NCI-H460 (cell line): Measurements from ENCODE around the gene CDC42EP5. TPM values are rescaled to one million over a fixed set of nuclear protein-coding genes. Genes with fewer than 3 reads are reported as not detected.
A peak's percentile ranks its signal among the peaks of the same experiment; 100 is the strongest.
"Not testable (repeated sequence)": the region's sequence is repeated elsewhere in the genome, so short reads cannot be mapped to it uniquely, and the experiment has no call there.

ENCODE experiments used
- DNase-seq: peaks from one replicate; pipeline ENCODE4 v3.0.0-alpha.2; 2016; ENCODE audit warnings: low read depth; ENCODE audit errors: extremely low read depth
- total RNA-seq: library from RNA; depleted of rRNA; stranded (reverse); fragments of >200 nt; shearing (Covaris generic); gene quantifications from 2 replicates; pipeline ENCODE4 v1.2.3, GENCODE V29; 2014

Gene CDC42EP5
- total RNA-seq, 1 experiment from 2014 or later = 0.17 TPM

GRCh38 chr19:54449701-54450069 is 23.4 kb downstream of the CDC42EP5 start:
- DNase-seq = no peak

DNA sequence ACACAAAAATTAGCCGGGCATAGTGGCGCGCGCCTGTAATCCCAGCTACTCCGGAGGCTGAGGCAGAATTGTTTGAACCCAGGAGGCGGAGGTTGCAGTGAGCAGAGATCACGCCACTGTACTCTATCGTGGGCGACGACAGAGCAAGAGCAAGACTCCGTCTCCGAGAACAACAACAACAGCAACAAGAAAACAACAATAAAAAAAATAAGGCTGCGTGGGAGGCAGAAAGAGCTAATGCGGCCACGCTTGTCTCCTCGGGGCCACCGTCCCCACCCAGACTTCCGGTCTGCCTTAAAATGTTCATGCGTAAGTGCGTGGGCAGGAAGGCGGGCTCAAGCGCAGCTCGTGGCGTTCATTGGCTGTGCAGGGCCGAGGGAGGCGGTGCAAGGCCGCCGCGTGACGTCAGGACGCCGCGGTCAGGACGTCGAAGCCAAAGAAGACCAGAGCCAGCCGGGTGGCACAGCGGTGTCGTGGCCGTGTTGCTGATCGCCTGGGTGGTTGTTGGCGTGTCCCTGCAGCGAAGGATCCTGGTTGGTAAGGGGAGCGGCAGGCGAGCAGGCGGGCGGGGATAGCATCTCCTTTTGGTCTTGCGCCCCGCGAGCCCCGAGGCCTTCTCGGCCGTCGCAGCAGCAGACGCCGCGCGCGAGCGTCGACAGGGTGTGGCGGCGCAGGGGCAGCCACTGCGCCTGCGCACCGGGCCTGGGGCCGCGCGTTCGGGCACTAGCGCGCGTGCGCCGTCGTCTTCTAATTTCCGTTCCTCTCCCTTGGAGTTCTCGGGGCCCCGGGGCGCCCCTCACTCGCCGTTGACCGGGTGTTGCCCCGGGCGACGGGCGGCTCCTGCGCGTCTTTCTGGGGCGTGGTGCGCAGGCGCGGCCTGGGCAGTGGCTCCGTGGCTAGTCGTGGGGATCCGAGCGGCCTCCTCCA is 24.1 kb downstream of the CDC42EP5 start, which contains the start of gene LENG8:
Gene LENG8, plus strand, starts transcription at position 426 of the 927 bp plus-strand sequence. CDS start 2,146 bp downstream, outside the sequence.
- DNase-seq = peak; percentile 93

DNA sequence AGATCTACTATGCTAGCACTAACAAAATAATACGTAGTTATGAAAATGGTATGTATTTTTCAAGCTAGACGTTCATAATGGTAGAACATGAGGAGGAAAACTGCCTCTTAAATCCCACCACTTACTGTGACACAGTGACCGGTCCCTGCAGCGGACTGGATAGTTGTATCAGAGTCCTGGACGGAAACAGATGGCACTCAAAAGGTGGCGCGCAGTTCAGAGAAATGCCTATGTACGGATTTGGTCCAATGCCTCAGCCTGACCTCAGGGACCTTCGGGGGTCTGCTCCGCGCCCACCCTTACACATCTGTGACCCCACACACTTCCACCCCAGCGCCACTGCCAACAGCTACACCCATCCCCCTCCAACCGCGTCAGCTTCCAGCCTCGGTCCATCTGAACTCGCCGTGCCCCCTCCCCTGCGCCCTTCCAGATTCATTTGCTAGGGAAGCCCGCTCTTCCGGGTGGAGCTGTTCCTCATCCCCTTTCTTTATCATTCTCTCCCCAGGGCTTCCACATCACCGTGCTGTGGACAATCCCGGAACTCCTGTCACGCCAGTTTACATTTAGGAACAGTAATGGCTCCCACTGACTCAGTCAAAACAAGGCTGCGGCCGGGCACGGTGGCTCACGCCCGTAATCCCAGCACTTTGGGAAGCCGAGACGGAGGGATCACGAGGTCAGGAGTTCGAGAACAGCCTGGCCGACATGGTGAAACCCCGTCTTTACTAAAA is 24.9 kb downstream of the CDC42EP5 start:
- no peak for DNase-seq

DNA sequence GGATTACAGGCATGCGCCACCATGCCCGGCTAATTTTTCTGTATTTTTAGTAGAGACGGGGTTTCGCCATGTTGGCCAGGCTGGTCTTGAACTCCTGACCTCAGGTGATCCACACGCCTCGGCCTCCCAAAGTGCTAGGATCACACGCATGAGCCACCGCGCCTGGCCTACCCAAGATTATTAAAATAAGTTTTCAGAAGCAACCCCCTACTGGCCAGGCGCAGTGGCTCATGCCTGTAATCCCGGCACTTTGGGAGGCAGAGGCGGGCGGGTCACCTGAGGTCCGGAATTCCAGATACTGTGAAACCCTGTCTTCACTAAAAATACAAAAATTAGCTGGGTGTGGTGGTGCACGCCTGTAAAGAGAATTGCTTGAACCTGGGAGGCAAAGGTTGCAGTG is 26.7 kb downstream of the CDC42EP5 start:
- not testable (repeated sequence) for DNase-seq

DNA sequence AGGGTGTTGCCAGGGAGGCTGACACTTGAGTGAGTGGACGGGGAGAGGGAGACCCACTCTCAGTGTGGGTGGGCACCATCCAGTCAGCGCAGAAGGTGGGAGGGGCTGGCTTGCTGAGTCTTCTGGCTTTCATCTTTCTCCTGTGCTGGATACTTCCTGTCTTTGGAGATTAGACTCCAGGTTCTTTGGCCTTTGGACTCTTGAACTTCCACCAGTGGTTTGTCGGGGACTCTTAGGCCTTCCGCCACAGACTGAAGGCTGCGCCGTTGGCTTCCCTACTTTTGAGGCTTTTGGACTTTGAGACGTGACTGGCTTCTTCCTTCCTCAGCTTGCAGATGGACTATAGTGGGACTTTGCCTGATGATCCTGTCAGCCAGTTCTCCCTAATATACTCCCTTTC is 28.4 kb downstream of the CDC42EP5 start:
- DNase-seq = no peak

GRCh38 chr19:54440641-54441040 is 32.5 kb downstream of the CDC42EP5 start:
- no peak for DNase-seq

- no peak for DNase-seq
Observed at GRCh38 chr19:54439174-54439851, 33.8 kb downstream of the CDC42EP5 start.

DNA sequence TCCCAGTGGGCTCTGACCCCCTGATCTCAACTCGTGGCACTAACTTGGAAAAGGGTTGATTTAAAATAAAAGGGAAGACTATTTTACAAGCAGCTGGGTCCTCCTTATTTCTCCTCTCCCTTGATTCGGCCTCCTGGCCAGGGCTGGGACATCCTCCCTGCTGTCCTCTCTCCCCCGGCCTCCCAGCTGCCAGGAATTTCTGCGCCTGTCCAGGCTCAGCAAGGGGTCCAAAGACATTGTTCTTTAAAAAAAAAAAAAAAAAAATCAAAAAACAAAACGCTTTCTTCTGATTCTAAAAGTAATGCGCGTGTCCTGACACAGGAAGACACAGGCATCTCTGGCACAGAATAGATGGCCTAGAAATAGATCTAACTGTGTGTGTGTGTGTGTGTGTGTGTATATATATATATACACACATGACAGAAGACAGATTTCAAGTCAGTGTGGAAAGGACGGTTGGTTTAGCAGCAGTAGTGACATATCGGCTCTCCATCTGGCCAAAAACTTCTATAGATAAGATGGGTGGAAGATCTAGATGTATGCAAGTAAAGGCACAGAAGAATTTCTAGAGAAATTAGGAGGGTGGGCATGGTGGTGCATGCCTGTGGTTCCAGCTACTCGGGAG is 36.4 kb downstream of the CDC42EP5 start:
- DNase-seq = no peak

DNA sequence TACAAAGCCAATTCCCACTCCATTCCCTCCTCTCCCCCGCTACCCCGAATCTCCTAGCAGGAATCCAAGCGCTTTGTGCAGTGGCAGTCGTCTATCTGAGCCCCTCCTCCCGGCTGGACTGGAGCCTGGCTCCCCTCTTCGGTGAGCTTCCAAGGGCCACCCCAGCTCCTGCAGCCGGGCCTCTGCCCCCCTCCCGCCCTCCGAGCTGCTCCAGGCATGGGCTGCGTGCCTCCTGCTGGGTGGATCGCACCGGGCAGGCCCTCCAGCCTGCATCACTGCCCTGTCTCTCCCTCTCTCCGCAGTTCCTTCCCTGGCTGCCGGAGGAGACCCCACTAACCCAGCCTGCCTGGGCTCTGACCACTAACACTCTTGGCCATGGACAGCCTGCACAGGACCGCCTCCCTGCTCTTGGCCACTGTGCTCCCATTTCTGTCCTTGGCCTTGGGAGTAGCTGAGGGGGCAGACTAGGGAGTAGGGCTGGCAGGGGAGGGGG is 37.0 kb downstream of the CDC42EP5 start:
- no peak for DNase-seq

- no peak for DNase-seq
Observed at GRCh38 chr19:54435551-54436016, 37.5 kb downstream of the CDC42EP5 start.

DNA sequence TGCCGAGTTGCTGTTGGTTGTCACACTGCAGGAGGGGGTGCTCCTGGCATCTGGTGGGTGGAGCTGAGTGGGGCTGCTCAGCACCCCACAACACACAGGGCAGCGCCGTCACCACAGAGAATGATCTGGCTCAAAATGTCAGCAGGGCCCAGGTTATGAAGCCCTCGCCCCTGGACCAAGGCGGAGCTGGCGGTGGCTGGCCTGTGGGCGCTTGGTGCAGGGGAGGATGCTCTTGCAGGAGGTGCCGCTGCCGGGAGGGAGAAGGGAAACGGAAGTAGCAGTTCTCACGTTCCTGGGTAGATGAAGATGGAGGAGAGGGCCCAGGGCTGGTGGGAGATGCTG is 38.3 kb downstream of the CDC42EP5 start:
- no peak for DNase-seq

DNA sequence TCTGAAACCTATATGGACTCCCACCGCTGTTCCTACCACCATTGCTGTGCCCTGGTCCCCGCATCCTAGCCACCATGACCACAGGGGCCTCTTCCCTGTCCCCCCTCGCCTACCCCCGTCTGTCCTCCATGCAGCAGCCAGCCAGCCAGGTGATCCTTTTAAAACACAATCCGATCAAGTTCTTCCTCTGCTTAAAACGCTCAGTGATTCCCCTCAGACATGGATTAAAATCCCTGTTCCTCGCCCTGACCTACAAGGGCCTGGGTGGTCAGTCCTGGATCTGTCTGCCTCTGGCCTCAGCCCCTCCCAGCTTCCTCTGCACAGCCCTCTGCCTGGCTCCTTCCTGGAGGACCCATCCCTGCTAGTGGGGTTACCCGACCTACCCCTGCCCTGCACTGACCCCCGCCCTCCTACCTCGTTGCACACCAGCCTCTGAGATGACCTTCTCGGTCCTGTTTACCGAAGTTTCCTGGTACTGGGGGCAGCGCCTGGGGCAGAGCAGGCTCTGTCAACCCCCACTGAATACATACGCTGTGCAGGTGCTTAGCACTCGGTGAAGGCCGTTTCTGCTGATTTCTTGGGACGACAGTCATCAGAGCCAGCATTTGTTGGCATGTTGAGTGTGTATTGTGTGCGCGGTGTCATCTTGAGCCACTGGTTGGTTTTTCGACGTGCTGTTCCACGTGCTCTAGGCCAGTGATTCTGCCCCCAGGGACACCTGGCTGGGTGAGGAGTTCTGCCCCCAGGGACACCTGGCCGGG is 38.8 kb downstream of the CDC42EP5 start:
- DNase-seq = no peak

DNA sequence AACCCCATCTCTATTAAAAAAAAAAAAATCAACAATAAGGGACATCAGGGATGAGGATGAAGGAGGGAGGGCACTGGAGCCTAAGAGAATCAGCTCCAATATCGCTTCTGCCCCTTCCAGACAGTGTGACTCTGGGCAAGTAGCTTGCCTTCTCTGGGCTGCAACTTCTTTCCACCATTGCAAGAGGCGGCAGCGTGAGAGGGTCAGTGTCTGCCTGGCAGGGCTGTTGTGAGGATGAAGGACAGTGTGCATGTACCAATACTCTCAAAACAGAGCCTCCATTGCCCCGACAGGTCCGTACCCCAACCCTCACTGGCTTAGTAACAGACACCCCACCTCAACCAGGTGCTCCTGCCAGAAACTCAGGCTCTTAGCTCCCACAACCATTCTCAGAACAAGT is 39.4 kb downstream of the CDC42EP5 start:
- no peak for DNase-seq

GRCh38 chr19:54432144-54432738 is 40.9 kb downstream of the CDC42EP5 start:
- DNase-seq = no peak

- DNase-seq = no peak
Observed at GRCh38 chr19:54431255-54431838, 41.7 kb downstream of the CDC42EP5 start.

DNA sequence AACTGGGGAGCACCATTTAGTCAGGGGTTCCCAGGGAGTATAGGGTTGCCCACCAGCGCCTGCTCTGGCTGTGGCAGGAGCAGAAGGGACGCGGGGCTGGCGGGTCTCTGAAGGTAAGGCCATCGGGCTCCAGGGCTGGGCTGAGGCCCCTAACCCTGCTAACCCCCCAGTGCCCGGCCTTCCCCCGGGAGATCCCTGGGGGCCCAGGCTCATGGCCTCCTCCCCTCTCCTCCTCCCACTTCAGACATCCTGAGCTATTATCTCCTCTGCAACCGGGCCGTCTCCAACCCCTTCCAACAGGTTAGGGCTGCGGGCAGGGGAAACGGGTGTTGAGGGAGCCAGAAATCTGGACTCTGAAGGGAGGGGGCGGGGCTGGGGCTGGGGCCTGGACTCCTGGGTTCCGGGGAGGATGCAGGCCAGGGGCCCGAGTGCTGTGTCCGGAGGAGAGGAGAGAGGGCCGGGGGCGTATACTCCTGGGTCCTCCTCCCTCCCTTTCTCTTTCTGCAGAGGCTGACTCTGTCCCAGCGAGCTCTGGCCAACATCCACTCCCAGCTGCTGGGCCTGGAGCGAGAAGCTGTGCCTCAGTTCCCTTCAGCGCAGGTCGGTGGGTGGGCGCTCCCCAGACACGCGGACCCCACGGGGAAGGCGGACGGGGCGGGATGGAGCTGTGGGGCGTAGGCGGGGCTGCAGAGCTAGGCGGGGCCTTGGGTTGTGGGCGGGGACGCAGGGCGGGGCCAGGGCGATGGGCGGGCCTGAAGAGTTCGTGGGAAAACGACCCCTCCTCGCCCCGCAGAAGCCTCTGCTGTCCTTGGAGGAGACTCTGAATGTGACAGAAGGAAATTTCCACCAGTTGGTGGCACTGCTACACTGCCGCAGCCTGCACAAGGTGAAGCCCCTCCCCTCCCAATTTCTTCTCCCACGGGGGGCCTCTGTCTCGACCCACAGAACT is 42.5 kb downstream of the CDC42EP5 start:
- no peak for DNase-seq

GRCh38 chr19:54429545-54430227 is 43.4 kb downstream of the CDC42EP5 start:
- DNase-seq = no peak
